ENCODE data around the gene OCLN. TPM values are rescaled to one million over a fixed set of nuclear protein-coding genes. Genes with fewer than 3 reads are reported as not detected.
"Not testable (repeated sequence)": the region's sequence is repeated elsewhere in the genome, so short reads cannot be mapped to it uniquely, and the experiment has no call there.

Gene OCLN
- total and polyA plus RNA-seq, 4 donors = 0.54 to 2.6 (median 2.1) TPM

- H3K4me3 ChIP-seq (ENCODE audit: low read length in 2 of 2); H3K4me1 ChIP-seq (ENCODE audit: control insufficient read depth in 1 of 2, insufficient read depth in 2 of 2, low read length in 2 of 2); intact Hi-C loops (cut with DNase I); H3K9me3 ChIP-seq (ENCODE audit: control insufficient read depth, low read length); H3K36me3 ChIP-seq (ENCODE audit: control insufficient read depth in 1 of 2, insufficient read depth in 2 of 2, low read length in 1 of 2); H3K27ac ChIP-seq (ENCODE audit: low read depth in 1 of 2, low read length in 2 of 2); DNase-seq; H3K27me3 ChIP-seq (ENCODE audit: control insufficient read depth in 1 of 2, insufficient read depth in 2 of 2, low read length in 1 of 2); ATAC-seq (ENCODE audit: low FRiP score): not testable (repeated sequence)
- 42 to 51% methylated on average over 20 to 27 of the region's 31 CpGs for WGBS, 2 donors
These were observed 68.2 kb downstream of the OCLN start for GRCh38 chr5:69560587-69561431.

GRCh38 chr5:69566172-69566571 lies 73.6 kb downstream of the OCLN start:
- DNase-seq; ATAC-seq (ENCODE audit: low FRiP score); H3K27ac ChIP-seq (ENCODE audit: low read depth in 1 of 2, low read length in 2 of 2); H3K27me3 ChIP-seq (ENCODE audit: control insufficient read depth in 1 of 2, insufficient read depth in 2 of 2, low read length in 1 of 2); H3K4me3 ChIP-seq (ENCODE audit: low read length in 2 of 2); H3K4me1 ChIP-seq (ENCODE audit: control insufficient read depth in 1 of 2, insufficient read depth in 2 of 2, low read length in 2 of 2); H3K36me3 ChIP-seq (ENCODE audit: control insufficient read depth in 1 of 2, insufficient read depth in 2 of 2, low read length in 1 of 2); intact Hi-C loops (cut with DNase I); H3K9me3 ChIP-seq (ENCODE audit: control insufficient read depth, low read length): not testable (repeated sequence)
- 90 to 92% methylated on average over 2 of the region's 2 CpGs for WGBS, 2 donors

GRCh38 chr5:69568072-69568471 lies 75.5 kb downstream of the OCLN start:
- H3K27ac ChIP-seq (ENCODE audit: low read depth in 1 of 2, low read length in 2 of 2); H3K36me3 ChIP-seq (ENCODE audit: control insufficient read depth in 1 of 2, insufficient read depth in 2 of 2, low read length in 1 of 2); ATAC-seq (ENCODE audit: low FRiP score); H3K4me1 ChIP-seq (ENCODE audit: control insufficient read depth in 1 of 2, insufficient read depth in 2 of 2, low read length in 2 of 2); H3K4me3 ChIP-seq (ENCODE audit: low read length in 2 of 2); H3K9me3 ChIP-seq (ENCODE audit: control insufficient read depth, low read length); intact Hi-C loops (cut with DNase I); H3K27me3 ChIP-seq (ENCODE audit: control insufficient read depth in 1 of 2, insufficient read depth in 2 of 2, low read length in 1 of 2); DNase-seq: not testable (repeated sequence)
- WGBS, 2 donors = no CpG with 5 or more reads among the region's 2 CpGs

DNA sequence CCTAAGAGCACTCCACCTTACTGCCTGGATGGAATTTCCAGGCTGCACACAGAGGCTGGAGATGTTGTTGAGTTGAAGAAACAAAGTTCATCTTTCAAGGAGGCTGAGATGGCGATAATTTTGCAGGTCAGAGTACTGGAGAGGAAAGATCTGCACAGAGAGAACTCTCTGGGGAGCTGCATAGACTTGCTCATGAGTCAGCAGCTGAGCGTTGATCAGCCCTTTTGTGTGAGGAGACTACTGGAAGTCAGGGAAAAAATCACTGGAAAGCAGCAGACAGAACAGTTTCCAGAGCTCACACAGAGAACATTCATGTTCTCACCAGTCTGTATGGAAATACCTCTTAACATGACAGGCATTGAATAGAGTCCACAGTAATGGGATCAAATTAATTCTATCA lies 90.8 kb downstream of the OCLN start:
- not testable (repeated sequence) for ATAC-seq (ENCODE audit: low FRiP score)

DNA sequence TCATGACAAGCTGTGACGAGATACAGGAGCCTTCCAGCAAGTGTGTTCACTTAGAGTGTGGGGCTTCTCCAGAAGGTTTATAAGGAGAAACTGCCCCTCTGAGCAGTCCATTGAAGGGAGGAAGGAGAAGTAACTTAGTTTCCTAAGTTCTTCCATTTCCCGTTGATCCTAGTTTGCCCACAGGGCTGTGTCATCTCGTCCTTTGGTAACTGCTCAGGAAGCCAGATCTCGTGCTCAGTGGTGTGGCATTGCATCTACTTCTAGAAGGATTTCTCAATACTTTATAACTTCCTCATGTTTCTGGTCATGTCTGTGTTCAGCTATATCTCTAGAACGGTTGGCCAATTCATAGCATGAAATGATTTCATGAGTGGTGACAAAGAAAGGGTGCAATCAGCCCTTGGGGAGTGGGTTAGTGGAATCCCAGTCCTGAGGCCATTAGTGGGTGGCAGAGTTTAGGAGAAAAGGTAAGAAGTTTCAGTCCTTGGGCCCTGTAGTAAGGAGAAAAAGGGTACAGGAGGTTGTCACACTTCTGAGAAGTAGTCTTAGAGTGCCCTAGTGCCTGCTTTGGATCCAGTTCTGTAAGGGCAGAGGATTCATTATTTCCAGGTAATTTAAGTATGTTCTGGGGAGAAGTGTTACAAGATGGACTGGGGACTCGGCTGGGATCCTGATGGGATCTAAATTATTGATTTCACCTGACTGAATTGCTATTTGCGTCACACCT lies 103.7 kb downstream of the OCLN start:
- H3K4me1 ChIP-seq (ENCODE audit: control insufficient read depth in 1 of 2, insufficient read depth in 2 of 2, low read length in 2 of 2); H3K4me3 ChIP-seq (ENCODE audit: low read length in 2 of 2); H3K36me3 ChIP-seq (ENCODE audit: control insufficient read depth in 1 of 2, insufficient read depth in 2 of 2, low read length in 1 of 2); DNase-seq; H3K27me3 ChIP-seq (ENCODE audit: control insufficient read depth in 1 of 2, insufficient read depth in 2 of 2, low read length in 1 of 2); intact Hi-C loops (cut with DNase I); H3K27ac ChIP-seq (ENCODE audit: low read depth in 1 of 2, low read length in 2 of 2); H3K9me3 ChIP-seq (ENCODE audit: control insufficient read depth, low read length): not testable (repeated sequence)
- 55 to 88% methylated on average over 1 to 2 of the region's 7 CpGs for WGBS, 2 donors
- peak; percentile 56 for ATAC-seq (ENCODE audit: low FRiP score)

More for the DNA sequence above, 90.8 kb downstream of the OCLN start:
- H3K9me3 ChIP-seq (ENCODE audit: control insufficient read depth, low read length); H3K27me3 ChIP-seq (ENCODE audit: control insufficient read depth in 1 of 2, insufficient read depth in 2 of 2, low read length in 1 of 2); intact Hi-C loops (cut with DNase I); H3K36me3 ChIP-seq (ENCODE audit: control insufficient read depth in 1 of 2, insufficient read depth in 2 of 2, low read length in 1 of 2); DNase-seq; H3K4me1 ChIP-seq (ENCODE audit: control insufficient read depth in 1 of 2, insufficient read depth in 2 of 2, low read length in 2 of 2); H3K4me3 ChIP-seq (ENCODE audit: low read length in 2 of 2); H3K27ac ChIP-seq (ENCODE audit: low read depth in 1 of 2, low read length in 2 of 2): not testable (repeated sequence)
- no CpG with 5 or more reads among the region's 2 CpGs for WGBS, 2 donors

- ATAC-seq (ENCODE audit: low FRiP score); H3K9me3 ChIP-seq (ENCODE audit: control insufficient read depth, low read length); DNase-seq; intact Hi-C loops (cut with DNase I); H3K27ac ChIP-seq (ENCODE audit: low read depth in 1 of 2, low read length in 2 of 2); H3K36me3 ChIP-seq (ENCODE audit: control insufficient read depth in 1 of 2, insufficient read depth in 2 of 2, low read length in 1 of 2); H3K27me3 ChIP-seq (ENCODE audit: control insufficient read depth in 1 of 2, insufficient read depth in 2 of 2, low read length in 1 of 2); H3K4me1 ChIP-seq (ENCODE audit: control insufficient read depth in 1 of 2, insufficient read depth in 2 of 2, low read length in 2 of 2); H3K4me3 ChIP-seq (ENCODE audit: low read length in 2 of 2): not testable (repeated sequence)
- WGBS, 2 donors = no CpG with 5 or more reads among the region's 6 CpGs
These were observed 109.4 kb downstream of the OCLN start for GRCh38 chr5:69601947-69602346.

DNA sequence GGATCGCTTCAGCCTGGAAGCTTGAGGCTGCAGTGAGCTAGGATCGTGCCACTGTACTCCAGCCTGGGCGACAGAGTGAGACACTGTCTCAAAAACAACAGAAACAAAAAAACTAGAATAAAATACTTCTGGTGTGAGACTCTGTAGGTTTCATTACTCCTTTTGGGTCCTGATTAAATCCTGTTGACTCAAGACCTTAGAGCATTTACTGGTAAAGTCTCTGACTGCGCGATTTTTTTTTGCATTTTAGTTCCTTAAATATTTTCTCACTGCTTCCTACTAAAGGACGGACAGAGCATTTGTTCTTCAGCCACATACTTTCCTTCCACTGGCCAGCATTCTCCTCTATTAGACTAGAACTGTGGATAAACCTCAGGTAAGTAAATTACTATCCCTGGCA lies 114.2 kb downstream of the OCLN start:
- 67 to 70% methylated on average over 3 of the region's 6 CpGs for WGBS, 2 donors
- ATAC-seq (ENCODE audit: low FRiP score) = peak; percentile 47
- H3K36me3 ChIP-seq (ENCODE audit: control insufficient read depth in 1 of 2, insufficient read depth in 2 of 2, low read length in 1 of 2); H3K4me1 ChIP-seq (ENCODE audit: control insufficient read depth in 1 of 2, insufficient read depth in 2 of 2, low read length in 2 of 2); H3K27ac ChIP-seq (ENCODE audit: low read depth in 1 of 2, low read length in 2 of 2); intact Hi-C loops (cut with DNase I); H3K4me3 ChIP-seq (ENCODE audit: low read length in 2 of 2); H3K27me3 ChIP-seq (ENCODE audit: control insufficient read depth in 1 of 2, insufficient read depth in 2 of 2, low read length in 1 of 2); DNase-seq; H3K9me3 ChIP-seq (ENCODE audit: control insufficient read depth, low read length): not testable (repeated sequence)
